Upper lobe of left lung (tissue), 6 donors: ENCODE results near the gene PSAT1. TPM values are rescaled to one million over a fixed set of nuclear protein-coding genes. Genes with fewer than 3 reads are reported as not detected.
A peak's percentile ranks its signal among the peaks of the same experiment; 100 is the strongest.

Experiments
- ATAC-seq, 2 donors: fragments of 200-7000 bp; cut with Tn5 transposase; one replicate each; pipeline ENCODE4 v1.9.1; 2022; ENCODE audit warnings: mild to moderate bottlenecking in 2 of 2, moderate library complexity in 2 of 2; ENCODE audit not compliant: low FRiP score in 2 of 2
- DNase-seq, 2 donors: peaks; one replicate each; pipeline ENCODE4 v3.0.0-alpha.2; 2019 to 2020
- H3K27ac ChIP-seq, 4 donors: fragments of 200-600 bp; sonication (generic); one replicate each; pipeline ENCODE4 v1.5.1; 2016 to 2019
- H3K27me3 ChIP-seq, 4 donors: fragments of 200-600 bp; sonication (generic); one replicate each; pipeline ENCODE4 v1.5.1; 2017 to 2019
- H3K36me3 ChIP-seq, 4 donors: fragments of 200-600 bp; sonication (generic); one replicate each; pipeline ENCODE4 v1.5.1; 2016 to 2019
- H3K4me1 ChIP-seq, 4 donors: fragments of 200-600 bp; sonication (generic); one replicate each; pipeline ENCODE4 v1.5.1; 2018 to 2019
- H3K4me3 ChIP-seq, 4 donors: fragments of 200-600 bp; sonication (generic); one replicate each; pipeline ENCODE4 v1.5.1; 2017 to 2019; ENCODE audit warnings: mild to moderate bottlenecking in 2 of 4, moderate library complexity in 1 of 4
- H3K9me3 ChIP-seq, 4 donors: fragments of 200-600 bp; sonication (generic); one replicate each; pipeline ENCODE4 v1.5.1; 2018 to 2019
- CTCF ChIP-seq, 6 experiments: fragments of 450-650 bp in 4 of 6; fragments of 200-600 bp in 2 of 6; sonication (generic) in 2 of 6; IDR thresholded peaks; one replicate each; pipeline ENCODE4 v1.5.1; 2016 to 2019; ENCODE audit warnings: antibody characterized with exemption in 6 of 6
- EP300 ChIP-seq, 4 donors: sonication (generic); formaldehyde crosslinking; IDR thresholded peaks; one replicate each; pipeline ENCODE4 v1.5.1; 2017; ENCODE audit warnings: antibody characterized with exemption in 4 of 4, control low read depth in 2 of 4
- POLR2A ChIP-seq, 4 donors: fragments of 450-650 bp; IDR thresholded peaks; one replicate each; pipeline ENCODE4 v1.5.1; 2016 to 2017; ENCODE audit warnings: antibody characterized with exemption in 4 of 4, mild to moderate bottlenecking in 2 of 4
- POLR2AphosphoS5 ChIP-seq, 2 donors: sonication (generic); formaldehyde crosslinking; IDR thresholded peaks; one replicate each; pipeline ENCODE4 v1.5.1; 2017; ENCODE audit warnings: antibody characterized with exemption in 2 of 2
- WGBS, 2 donors: methylation state at CpG; one replicate each; pipeline ENCODE4 v1.1.5; 2017 to 2018; 5-methylcytosine and 5-hydroxymethylcytosine counted together
- total RNA-seq, 6 donors: library from RNA; depleted of rRNA in 4 of 6; stranded (reverse); fragments of >200 nt in 4 of 6; gene quantifications; one replicate each; pipeline versions ENCODE4 v1.1.0 to v1.2.1, GENCODE V29; 2016 to 2021
- donor health status: DM: no; HTN: no; CAD: no; lungs with moderate emphysema.
- donor health status: DM: no; HTN: yes; CAD: no; lungs with severe emphysema.

Gene PSAT1
- total RNA-seq, 6 donors from 2014 or later, result 1.8 to 14.6 (median 6.4) TPM; not detected in 1

- H3K27me3 ChIP-seq, result no peaks in the 10 kb centered on the region
- no peaks in the 10 kb centered on the region for H3K36me3 ChIP-seq
- no peak overlapping the region for H3K4me3 ChIP-seq
- ATAC-seq, result no peak
- WGBS, 2 donors, result 94 to 97% methylated on average over 1 of the region's 1 CpG
- no peaks in the 10 kb centered on the region for H3K9me3 ChIP-seq
- TF ChIP-seq CTCF (IDR thresholded peaks at IDR 0.05) (no peak), POLR2AphosphoS5 (IDR thresholded peaks at IDR 0.05) (no peak), EP300 (IDR thresholded peaks at IDR 0.05) (no peak), POLR2A (IDR thresholded peaks at IDR 0.05) (no peak)
- DNase-seq, result no peak
- peaks cover 0 to 4% (median 2%) of the 10 kb centered on the region in 4 donors for H3K4me1 ChIP-seq
- H3K27ac ChIP-seq, result no peak overlapping the region
These were observed 7.5 kb upstream of the PSAT1 start for GRCh38 chr9:78289474-78289873.

GRCh38 chr9:78291240-78291925, 5.5 kb upstream of the PSAT1 start:
- 87 to 88% methylated on average over 8 of the region's 8 CpGs for WGBS, 2 donors

GRCh38 chr9:78292026-78292425, 4.9 kb upstream of the PSAT1 start:
- H3K4me1 ChIP-seq, result peaks cover 10 to 18% (median 14%) of the 10 kb centered on the region in 4 donors
- no peak for ATAC-seq
- 50 to 59% methylated on average over 6 of the region's 6 CpGs for WGBS, 2 donors
- H3K27ac ChIP-seq, result no peak overlapping the region
- H3K27me3 ChIP-seq, result no peaks in the 10 kb centered on the region
- DNase-seq, result no peak
- no peak overlapping the region for H3K4me3 ChIP-seq
- no peaks in the 10 kb centered on the region for H3K36me3 ChIP-seq
- H3K9me3 ChIP-seq, result no peaks in the 10 kb centered on the region
- no peak for TF ChIP-seq POLR2AphosphoS5 (IDR thresholded peaks at IDR 0.05)

More at GRCh38 chr9:78291240-78291925, 5.5 kb upstream of the PSAT1 start:
- DNase-seq (no peak), ATAC-seq (no peak)
- Histone ChIP-seq H3K36me3 (no peaks in the 10 kb centered on the region), H3K4me3 (no peak overlapping the region), H3K4me1 (peaks cover 4 to 12% (median 8%) of the 10 kb centered on the region in 4 donors), H3K9me3 (no peaks in the 10 kb centered on the region), H3K27me3 (no peaks in the 10 kb centered on the region), H3K27ac (no peak overlapping the region)
- TF ChIP-seq CTCF (IDR thresholded peaks at IDR 0.05), result no peak
- TF ChIP-seq POLR2A (IDR thresholded peaks at IDR 0.05), result no peak
- no peak for TF ChIP-seq POLR2AphosphoS5 (IDR thresholded peaks at IDR 0.05)
- TF ChIP-seq EP300 (IDR thresholded peaks at IDR 0.05), result no peak

- no peaks in the 10 kb centered on the region for H3K9me3 ChIP-seq
- WGBS, 2 donors, result 51 to 63% methylated on average over 9 of the region's 9 CpGs
- no peaks in the 10 kb centered on the region for H3K36me3 ChIP-seq
- H3K4me3 ChIP-seq, result peak overlapping the region in 1 of 4 donors; percentile 10
- H3K27me3 ChIP-seq, result peaks cover 0 to 6% (median 0%) of the 10 kb centered on the region in 4 donors
- TF ChIP-seq POLR2AphosphoS5 (IDR thresholded peaks at IDR 0.05) (no peak), EP300 (IDR thresholded peaks at IDR 0.05) (no peak), POLR2A (IDR thresholded peaks at IDR 0.05) (no peak), CTCF (IDR thresholded peaks at IDR 0.05) (no peak)
- H3K27ac ChIP-seq, result no peak overlapping the region
- peaks cover 19 to 27% (median 23%) of the 10 kb centered on the region in 4 donors for H3K4me1 ChIP-seq
- ATAC-seq, result no peak
- DNase-seq, result no peak
These were observed 4.0 kb upstream of the PSAT1 start for GRCh38 chr9:78292716-78293497.
